Osteocyte (in vitro differentiated cells): ENCODE measurements around the gene MYO1A. TPM values are rescaled to one million over a fixed set of nuclear protein-coding genes. Genes with fewer than 3 reads are reported as not detected.
A peak's percentile ranks its signal among the peaks of the same experiment; 100 is the strongest.

Experiments
- DNase-seq: peaks from one replicate; pipeline ENCODE4 v3.0.0; 2021; ENCODE audit warnings: mixed read lengths; ENCODE audit not compliant: unreplicated experiment; ENCODE audit errors: extremely low spot score
- H3K27ac Mint-ChIP-seq: one replicate; pipeline ENCODE4 v1.8.0; 2021; ENCODE audit warnings: mild to moderate bottlenecking, mixed read lengths; ENCODE audit not compliant: unreplicated experiment
- H3K27me3 Mint-ChIP-seq: one replicate; pipeline ENCODE4 v1.8.0; 2021; ENCODE audit warnings: mixed read lengths; ENCODE audit not compliant: unreplicated experiment
- H3K36me3 Mint-ChIP-seq: one replicate; pipeline ENCODE4 v1.8.0; 2021; ENCODE audit warnings: mixed read lengths; ENCODE audit not compliant: unreplicated experiment
- H3K4me1 Mint-ChIP-seq: one replicate; pipeline ENCODE4 v1.8.0; 2021; ENCODE audit warnings: mixed read lengths; ENCODE audit not compliant: unreplicated experiment
- H3K4me3 Mint-ChIP-seq: one replicate; pipeline ENCODE4 v1.8.0; 2021; ENCODE audit warnings: mild to moderate bottlenecking, moderate library complexity, mixed read lengths; ENCODE audit not compliant: unreplicated experiment
- H3K9me3 Mint-ChIP-seq: one replicate; pipeline ENCODE4 v1.8.0; 2021; ENCODE audit warnings: mixed read lengths; ENCODE audit not compliant: unreplicated experiment
- total RNA-seq: library from RNA; stranded (reverse); gene quantifications from 2 replicates; pipeline ENCODE4 v1.2.1, GENCODE V29; 2021
- TF ChIP-seq, protein P1 (sequence below): fragments of 200-600 bp; sonication (generic); IDR thresholded peaks from 2 replicates; pipeline ENCODE4 v1.5.0; 2021; ENCODE audit warnings: antibody characterized with exemption, mild to moderate bottlenecking, moderate library complexity

The MYO1A gene
- total RNA-seq, 1 donor from 2014 or later: not detected

DNA sequence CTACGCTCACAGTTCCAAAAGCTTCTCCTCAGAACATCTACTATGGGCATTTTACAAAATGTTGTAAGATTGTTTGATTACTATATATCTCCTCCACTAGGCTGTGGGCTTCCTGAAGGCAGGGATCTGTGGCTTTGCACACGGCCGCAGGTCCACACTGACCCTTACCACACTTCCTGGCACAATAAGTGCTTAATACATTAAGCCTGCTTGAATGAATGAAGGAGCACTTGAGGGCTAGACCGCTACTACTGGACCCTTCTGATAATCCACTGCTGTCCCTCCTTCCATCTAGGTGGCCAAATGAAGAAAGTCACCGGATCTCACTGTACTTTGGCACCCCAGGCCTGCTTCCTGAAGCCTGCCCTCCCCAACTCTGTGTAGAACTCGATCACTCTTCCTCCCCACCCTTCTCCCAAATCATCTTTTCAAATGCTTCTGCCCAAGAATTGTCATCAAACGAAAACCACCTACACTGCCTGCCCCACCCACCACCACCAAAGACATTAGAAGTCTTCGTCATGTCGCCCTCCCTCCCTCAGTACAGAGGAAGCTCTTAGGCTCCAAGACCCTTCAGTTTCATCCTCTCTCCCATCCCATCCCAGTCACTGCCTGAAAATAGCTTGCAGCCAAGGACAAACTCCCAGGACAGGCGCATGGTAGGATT is 43.0 kb downstream of the MYO1A start:
- Mint-ChIP-seq H3K4me3 (peak overlapping the region; percentile 75), H3K27ac (no peak overlapping the region), H3K9me3 (no peaks in the 10 kb centered on the region), H3K36me3 (peaks cover 22% of the 10 kb centered on the region), H3K27me3 (peaks cover 2% of the 10 kb centered on the region), H3K4me1 (peaks cover 22% of the 10 kb centered on the region)
- TF ChIP-seq, protein P1, sequence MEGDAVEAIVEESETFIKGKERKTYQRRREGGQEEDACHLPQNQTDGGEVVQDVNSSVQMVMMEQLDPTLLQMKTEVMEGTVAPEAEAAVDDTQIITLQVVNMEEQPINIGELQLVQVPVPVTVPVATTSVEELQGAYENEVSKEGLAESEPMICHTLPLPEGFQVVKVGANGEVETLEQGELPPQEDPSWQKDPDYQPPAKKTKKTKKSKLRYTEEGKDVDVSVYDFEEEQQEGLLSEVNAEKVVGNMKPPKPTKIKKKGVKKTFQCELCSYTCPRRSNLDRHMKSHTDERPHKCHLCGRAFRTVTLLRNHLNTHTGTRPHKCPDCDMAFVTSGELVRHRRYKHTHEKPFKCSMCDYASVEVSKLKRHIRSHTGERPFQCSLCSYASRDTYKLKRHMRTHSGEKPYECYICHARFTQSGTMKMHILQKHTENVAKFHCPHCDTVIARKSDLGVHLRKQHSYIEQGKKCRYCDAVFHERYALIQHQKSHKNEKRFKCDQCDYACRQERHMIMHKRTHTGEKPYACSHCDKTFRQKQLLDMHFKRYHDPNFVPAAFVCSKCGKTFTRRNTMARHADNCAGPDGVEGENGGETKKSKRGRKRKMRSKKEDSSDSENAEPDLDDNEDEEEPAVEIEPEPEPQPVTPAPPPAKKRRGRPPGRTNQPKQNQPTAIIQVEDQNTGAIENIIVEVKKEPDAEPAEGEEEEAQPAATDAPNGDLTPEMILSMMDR: no peak
- no peak for DNase-seq

DNA sequence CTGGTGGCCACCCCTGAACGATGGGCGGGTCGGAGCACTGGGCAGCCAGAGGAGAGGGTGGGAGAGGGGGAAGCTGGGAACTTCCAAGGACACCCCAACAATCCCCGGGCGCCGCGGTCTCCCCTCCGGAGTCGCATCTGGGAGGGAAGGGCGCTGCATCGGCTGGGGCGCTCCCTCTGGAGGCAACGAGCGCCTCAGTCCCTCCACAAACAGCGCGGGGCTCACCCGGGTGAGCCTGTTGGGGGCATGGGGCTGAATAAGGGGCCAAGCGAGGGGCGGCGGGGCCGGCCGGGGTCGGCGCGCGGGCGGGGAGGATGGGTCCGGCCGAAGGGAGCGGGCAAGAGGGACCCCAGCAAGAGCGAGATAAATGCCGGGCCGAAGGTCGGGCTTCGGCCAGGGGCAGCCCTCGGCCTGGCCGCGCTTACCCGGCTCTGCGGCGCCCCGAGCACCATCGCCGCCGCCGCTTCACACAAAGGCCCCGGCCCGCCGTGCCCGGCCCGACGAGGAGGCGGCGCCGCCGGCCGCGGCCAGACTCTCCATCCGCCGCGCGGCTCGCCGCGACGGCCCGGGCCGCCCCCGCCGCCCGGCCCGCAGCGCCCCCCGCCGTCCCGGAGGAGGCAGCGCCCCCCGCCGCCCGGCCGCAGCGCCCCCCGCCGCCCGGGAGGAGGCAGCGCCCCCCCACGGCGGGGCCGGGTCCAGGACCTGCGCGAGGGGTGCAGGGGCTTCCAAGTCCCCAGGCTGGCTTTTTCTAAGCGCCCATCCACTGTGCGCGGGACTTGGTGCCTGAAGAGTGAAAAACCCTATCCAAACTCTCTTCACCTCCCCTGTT is 43.7 kb downstream of the MYO1A start, which contains the start of gene ZBTB39:
TSS of gene ZBTB39 (minus strand) at position 567 of the 829 bp plus-strand sequence. CDS start 1,629 bp downstream, outside the sequence.
- Mint-ChIP-seq H3K27me3 (no peaks in the 10 kb centered on the region), H3K9me3 (no peaks in the 10 kb centered on the region), H3K27ac (peak within 1 kb of the TSS; percentile 67), H3K4me1 (peaks cover 22% of the 10 kb centered on the region), H3K4me3 (peak within 1 kb of the TSS; percentile 91), H3K36me3 (peaks cover 25% of the 10 kb centered on the region)
- DNase-seq: peak; percentile 91
- TF ChIP-seq, protein P1: peak; percentile 67

DNA sequence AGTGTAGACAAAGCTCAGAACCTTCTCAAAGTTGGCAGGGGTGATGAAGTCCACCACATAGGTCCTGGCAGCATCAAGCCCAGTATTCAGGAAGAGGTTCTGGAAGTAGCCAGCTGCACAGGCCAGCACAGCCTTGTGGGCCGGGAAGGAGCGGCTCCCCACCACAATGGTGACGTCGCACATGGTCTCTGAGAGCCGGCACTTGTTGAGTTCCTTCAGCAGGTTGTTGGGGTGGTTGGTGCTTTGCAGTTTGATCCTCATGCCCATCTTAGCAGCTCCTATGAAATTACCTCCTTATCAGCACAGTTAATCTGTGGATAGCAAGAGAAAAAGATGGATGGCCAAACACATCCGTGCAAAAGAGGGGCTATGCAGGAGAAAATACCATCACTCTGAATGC is 45.3 kb downstream of the MYO1A start:
- no peaks in the 10 kb centered on the region for H3K9me3 Mint-ChIP-seq
- no peak for DNase-seq
- TF ChIP-seq, protein P1: no peak
- H3K27me3 Mint-ChIP-seq: no peaks in the 10 kb centered on the region
- H3K27ac Mint-ChIP-seq: no peak overlapping the region
- peaks cover 22% of the 10 kb centered on the region for H3K4me1 Mint-ChIP-seq
- peaks cover 28% of the 10 kb centered on the region for H3K36me3 Mint-ChIP-seq
- peak overlapping the region; percentile 91 for H3K4me3 Mint-ChIP-seq

DNA sequence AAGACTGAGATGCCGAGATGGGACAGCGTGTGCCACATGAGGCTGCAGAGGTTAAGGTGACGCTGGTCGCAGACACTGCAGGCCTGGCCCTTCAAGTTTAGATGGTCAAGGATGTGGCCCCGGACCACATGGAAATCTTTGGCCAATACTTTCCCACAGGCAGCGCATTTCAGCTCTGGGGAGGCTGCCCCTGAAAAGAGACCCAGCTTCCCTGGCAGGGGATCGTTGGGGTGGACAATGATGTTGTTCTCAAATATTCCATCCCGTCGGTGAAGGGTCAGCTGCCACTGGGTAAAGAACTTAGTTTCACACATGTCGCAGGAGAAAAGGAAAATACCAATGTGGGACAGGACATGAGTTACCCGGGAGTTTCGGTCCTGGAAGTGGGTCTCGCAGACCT is 46.5 kb downstream of the MYO1A start:
- Mint-ChIP-seq H3K27me3 (no peaks in the 10 kb centered on the region), H3K4me3 (no peak overlapping the region), H3K9me3 (no peaks in the 10 kb centered on the region), H3K4me1 (peaks cover 17% of the 10 kb centered on the region), H3K36me3 (peaks cover 31% of the 10 kb centered on the region), H3K27ac (no peak overlapping the region)
- TF ChIP-seq, protein P1: no peak
- DNase-seq: no peak

DNA sequence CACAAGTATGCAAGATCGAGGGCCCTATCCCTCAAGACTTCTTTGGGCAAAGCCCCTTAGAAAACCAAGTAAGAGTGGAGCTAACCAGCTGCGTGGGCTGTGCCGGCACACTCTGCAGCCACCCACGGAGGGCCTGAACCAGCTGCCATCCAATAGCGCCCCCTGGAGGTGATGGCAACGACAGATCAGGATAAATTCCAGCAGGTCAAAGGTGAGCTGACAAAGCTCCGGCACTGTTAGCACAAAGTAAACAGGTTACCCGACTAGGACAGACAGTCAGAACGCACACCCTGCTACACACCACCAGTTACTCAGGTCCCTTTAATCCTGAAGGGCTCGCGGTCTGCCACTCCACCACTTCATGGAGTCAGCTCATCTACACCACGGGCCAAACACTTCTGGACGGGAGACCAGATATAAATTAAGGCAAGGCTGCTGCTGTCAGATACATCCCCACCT is 48.5 kb downstream of the MYO1A start:
- no peaks in the 10 kb centered on the region for H3K27me3 Mint-ChIP-seq
- no peak overlapping the region for H3K4me3 Mint-ChIP-seq
- no peak for DNase-seq
- TF ChIP-seq, protein P1: peak; percentile 67
- peaks cover 10% of the 10 kb centered on the region for H3K4me1 Mint-ChIP-seq
- peaks cover 32% of the 10 kb centered on the region for H3K36me3 Mint-ChIP-seq
- no peaks in the 10 kb centered on the region for H3K9me3 Mint-ChIP-seq
- H3K27ac Mint-ChIP-seq: no peak overlapping the region
